OCI-M2 (cell line): ENCODE results near the gene PLAU.
"Not testable (repeated sequence)": the region's sequence is repeated elsewhere in the genome, so short reads cannot be mapped to it uniquely, and the experiment has no call there.

Experiments
- DNase-seq: peaks from one replicate; lab custom pipeline; 2025; ENCODE audit not compliant: unreplicated experiment; lab: John Stamatoyannopoulos, UW

PLAU gene

GRCh38 chr10:73948947-73949633, 38.2 kb downstream of the PLAU start:
- DNase-seq, result no peak

DNA sequence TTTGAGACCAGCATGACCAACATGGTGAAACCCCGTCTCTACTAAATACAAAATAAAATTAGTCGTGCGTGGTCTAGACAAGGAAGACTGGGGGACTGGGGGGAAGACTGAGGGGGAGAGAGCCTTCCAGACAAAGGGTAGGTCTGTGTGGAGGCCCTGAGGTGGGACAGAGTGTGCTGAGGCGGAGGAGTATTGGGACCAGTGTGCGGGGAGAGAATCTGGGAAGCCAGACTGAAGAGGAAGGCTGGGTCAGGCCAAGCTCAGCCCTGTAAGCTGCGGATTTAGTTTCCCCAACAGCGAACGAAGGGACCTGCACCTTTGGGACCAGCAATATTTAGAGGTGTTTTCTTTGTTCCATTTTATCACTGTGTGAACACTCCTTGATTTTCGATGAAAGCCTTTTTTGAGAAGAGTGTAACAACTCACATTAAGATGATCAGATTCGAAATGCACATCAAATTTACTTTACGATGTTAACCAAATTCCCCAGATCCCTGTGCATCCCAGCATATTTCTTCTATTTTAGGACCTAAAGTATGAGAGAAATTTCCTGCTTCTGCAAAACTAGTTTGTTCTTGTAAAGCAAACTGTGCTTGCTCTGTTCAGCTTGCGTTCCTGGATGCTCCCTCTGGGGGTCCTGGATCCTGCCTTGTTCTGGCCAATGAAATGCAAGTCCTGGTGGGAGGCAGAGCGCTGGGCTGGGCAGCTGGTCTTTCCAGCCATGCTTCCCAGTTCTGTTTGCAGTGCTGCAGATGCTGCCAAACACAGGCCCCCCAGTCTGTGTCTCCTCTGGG, 39.4 kb downstream of the PLAU start:
- DNase-seq, result no peak

GRCh38 chr10:73953665-73954064, 42.7 kb downstream of the PLAU start:
- DNase-seq, result no peak

GRCh38 chr10:73954737-73955136, 43.8 kb downstream of the PLAU start:
- no peak for DNase-seq

- no peak for DNase-seq
These were observed 44.8 kb downstream of the PLAU start for GRCh38 chr10:73955719-73956118.

- DNase-seq, result peak; percentile 58
These were observed 45.8 kb downstream of the PLAU start for GRCh38 chr10:73956476-73957359.

- no peak for DNase-seq
These were observed 48.7 kb downstream of the PLAU start for GRCh38 chr10:73959484-73960243.

- DNase-seq, result no peak
These were observed 51.5 kb downstream of the PLAU start for GRCh38 chr10:73962386-73962785.

- not testable (repeated sequence) for DNase-seq
These were observed 52.6 kb downstream of the PLAU start for GRCh38 chr10:73963533-73963932.

GRCh38 chr10:73964743-73965142, 53.8 kb downstream of the PLAU start:
- DNase-seq, result no peak

GRCh38 chr10:73965267-73965889, 54.4 kb downstream of the PLAU start:
- not testable (repeated sequence) for DNase-seq

- no peak for DNase-seq
These were observed 55.2 kb downstream of the PLAU start for GRCh38 chr10:73965890-73966768.

GRCh38 chr10:73967022-73967429, 56.1 kb downstream of the PLAU start:
- DNase-seq, result no peak
